ENCODE results near the gene MYO9B.

DNA sequence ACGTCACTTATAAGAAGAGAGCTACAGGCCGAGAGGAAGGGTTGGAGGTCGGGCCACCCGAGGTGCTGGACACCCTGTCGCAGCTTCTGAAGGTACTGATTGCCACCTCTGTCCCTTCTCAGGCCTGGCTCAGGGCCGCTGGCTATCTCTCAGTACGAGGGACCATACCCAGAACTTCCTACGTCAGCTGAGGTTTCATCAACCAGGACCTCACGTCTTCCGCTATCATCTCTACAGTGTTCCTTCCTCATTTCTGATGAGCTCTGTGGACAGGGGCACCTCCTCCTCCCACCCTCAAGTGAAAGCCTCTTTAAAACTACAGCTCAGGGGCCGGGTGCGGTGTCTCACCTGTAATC lies 81.3 kb downstream of the MYO9B start:
- no peak for TF ChIP-seq CTCF (IDR thresholded peaks at IDR 0.05)
- no peak for TF ChIP-seq POLR2AphosphoS5 (IDR thresholded peaks at IDR 0.05)
- TF ChIP-seq EP300 (IDR thresholded peaks at IDR 0.05; ENCODE audit: low read depth) = no peak
- no peak for TF ChIP-seq POLR2A (IDR thresholded peaks at IDR 0.05)
